GM12801 (cell line): ENCODE measurements around the gene COQ10A.

ENCODE experiments used
- TF ChIP-seq, protein P1 (sequence below): IDR thresholded peaks from one replicate; pipeline ENCODE4 v1.5.1; 2011; ENCODE audit warnings: control low read depth; ENCODE audit not compliant: insufficient read length; ENCODE audit errors: extremely low read depth

The COQ10A gene

DNA sequence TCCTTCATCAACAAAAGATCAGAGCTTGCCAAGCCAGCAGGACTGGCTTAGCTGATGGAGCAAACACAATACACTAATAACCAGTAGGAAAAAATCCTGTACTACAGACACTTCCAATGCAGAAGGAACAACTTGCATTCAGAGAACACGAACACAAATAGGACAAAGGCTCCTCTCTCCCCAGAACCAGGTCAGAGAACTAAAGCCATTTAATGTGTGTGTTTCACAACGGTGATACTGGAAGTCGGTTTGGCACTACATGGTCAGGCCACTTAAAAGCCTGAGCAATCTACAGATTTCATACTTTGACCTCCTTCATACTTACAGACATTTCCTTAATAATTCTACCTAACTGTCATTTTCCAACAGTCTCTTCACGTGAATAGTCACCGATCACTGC is 27.1 kb downstream of the COQ10A start:
- TF ChIP-seq, protein P1, sequence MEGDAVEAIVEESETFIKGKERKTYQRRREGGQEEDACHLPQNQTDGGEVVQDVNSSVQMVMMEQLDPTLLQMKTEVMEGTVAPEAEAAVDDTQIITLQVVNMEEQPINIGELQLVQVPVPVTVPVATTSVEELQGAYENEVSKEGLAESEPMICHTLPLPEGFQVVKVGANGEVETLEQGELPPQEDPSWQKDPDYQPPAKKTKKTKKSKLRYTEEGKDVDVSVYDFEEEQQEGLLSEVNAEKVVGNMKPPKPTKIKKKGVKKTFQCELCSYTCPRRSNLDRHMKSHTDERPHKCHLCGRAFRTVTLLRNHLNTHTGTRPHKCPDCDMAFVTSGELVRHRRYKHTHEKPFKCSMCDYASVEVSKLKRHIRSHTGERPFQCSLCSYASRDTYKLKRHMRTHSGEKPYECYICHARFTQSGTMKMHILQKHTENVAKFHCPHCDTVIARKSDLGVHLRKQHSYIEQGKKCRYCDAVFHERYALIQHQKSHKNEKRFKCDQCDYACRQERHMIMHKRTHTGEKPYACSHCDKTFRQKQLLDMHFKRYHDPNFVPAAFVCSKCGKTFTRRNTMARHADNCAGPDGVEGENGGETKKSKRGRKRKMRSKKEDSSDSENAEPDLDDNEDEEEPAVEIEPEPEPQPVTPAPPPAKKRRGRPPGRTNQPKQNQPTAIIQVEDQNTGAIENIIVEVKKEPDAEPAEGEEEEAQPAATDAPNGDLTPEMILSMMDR: no peak

DNA sequence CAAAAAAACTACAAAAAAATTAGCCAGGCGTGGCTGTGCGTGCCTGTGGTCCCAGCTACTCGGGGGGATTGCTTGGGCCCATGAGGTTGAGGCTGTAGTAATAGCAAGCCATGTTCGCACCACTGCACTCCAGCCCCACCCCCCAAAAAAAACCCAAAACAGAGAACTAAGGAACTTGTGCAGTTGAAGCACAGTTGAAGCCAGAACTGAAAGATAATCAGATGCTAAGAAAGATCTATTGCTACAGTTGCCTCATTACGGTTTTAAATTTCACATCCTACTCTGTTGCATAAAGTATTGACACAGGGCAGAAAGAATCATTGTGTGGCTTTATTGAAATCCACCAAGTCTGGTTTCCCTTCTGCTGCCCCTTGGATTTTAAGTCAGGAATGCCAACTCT is 29.6 kb downstream of the COQ10A start:
- TF ChIP-seq, protein P1: no peak

DNA sequence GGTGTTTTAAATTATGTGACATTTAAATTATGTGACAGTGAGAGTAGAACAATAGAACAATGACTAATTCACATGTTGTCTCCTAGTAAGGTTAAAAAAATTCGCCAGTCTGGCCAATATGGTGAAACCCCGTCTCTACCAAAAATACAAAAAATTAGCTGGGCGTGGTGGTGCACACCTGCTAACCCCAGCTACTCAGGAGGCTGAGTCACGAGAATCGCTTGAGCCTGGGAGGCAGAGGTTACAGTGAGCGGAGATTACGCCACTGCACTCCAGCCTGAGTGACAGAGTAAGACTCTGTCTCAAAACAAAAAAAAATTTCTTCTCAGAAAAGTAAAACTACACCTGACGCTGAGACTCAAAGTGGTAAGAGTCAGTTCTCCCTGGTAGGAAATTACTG is 30.7 kb downstream of the COQ10A start:
- TF ChIP-seq, protein P1: no peak

DNA sequence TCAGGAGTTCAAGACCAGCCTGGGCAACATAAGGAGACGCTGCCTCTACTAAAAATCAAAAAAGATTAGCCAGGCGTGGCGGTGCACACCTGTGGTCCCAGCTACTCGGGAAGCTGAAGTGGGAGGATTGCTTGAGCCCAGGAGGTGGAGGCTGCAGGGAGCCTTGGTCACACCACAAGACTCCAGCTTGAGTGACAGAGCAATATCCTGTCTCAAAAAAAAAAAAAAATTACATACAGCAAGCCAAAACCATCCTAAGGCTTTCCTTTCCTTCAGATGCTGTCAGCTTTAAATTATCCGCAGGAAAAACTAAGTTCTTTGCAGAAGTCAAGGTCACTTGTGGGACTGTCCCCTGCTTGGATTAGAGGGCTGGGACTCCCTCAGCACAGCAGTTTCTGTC is 32.1 kb downstream of the COQ10A start:
- TF ChIP-seq, protein P1: no peak

DNA sequence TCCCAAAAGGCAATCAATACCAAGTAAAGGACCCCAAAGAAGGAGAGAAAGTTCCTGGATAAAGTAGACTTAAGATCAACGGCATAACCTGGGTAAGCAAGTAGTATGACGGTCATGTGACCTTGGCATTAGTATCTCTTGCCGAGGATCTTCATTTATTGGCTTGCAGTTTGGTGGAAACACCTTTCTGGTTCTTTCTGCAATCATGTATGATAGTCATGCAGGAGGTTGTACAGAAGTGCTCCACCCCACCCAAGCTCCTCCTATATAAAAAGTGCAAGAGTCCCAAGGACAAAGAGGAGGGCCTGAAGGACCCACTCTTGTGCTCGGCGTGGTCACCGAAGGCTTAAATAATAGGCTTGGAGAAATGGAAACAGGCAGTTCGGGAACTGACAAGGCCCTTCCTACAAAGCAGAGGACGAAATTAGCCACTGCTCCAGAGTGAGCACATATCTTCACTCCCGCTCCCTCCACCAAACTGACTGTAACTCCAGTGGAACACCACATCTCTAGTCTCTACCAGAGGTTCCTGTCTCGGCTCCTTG is 32.6 kb downstream of the COQ10A start:
- TF ChIP-seq, protein P1: no peak

DNA sequence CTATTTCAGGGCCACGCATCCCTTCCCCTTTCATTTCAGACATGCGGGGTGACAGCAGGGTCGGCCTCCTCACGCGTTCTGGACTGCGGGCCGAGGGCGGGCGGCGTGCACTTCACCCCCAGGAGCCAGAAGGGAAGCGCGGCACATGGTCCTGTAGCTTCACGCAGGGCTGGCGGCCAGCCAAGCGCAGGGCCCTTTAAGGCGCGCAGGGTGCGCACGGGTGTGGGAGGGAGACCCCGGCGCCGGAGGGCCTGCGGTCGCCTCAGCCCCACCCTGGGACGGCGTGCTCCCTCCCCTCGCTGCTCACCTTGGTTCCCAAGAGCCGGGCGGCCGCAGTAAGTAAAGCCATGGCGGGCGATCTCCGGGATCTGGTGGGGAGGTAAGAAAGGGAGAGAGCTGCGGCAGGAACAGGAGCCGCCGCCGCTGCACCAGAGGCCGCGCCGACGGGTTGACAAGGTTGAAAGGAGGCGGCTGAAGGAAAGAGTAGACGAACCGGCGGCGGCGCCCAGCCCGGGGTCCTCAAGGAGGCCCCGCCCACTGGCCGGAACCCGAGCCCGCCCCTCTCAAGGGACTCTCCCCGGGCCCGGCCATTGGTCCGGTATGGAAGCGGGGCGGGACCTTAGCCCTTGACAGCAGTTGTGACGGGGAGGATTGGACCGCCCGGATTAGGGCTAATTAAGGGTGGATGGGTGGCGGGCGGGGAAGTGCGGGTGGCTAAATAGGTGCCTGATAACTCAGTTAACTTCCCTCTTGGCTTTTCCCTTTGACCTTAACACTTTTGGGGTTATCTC is 33.3 kb downstream of the COQ10A start, which contains the start of gene CS:
CS (minus strand) TSS at position 478 of the 791 bp plus-strand sequence; CDS start at position 349, 129 bp downstream.
- TF ChIP-seq, protein P1: no peak

DNA sequence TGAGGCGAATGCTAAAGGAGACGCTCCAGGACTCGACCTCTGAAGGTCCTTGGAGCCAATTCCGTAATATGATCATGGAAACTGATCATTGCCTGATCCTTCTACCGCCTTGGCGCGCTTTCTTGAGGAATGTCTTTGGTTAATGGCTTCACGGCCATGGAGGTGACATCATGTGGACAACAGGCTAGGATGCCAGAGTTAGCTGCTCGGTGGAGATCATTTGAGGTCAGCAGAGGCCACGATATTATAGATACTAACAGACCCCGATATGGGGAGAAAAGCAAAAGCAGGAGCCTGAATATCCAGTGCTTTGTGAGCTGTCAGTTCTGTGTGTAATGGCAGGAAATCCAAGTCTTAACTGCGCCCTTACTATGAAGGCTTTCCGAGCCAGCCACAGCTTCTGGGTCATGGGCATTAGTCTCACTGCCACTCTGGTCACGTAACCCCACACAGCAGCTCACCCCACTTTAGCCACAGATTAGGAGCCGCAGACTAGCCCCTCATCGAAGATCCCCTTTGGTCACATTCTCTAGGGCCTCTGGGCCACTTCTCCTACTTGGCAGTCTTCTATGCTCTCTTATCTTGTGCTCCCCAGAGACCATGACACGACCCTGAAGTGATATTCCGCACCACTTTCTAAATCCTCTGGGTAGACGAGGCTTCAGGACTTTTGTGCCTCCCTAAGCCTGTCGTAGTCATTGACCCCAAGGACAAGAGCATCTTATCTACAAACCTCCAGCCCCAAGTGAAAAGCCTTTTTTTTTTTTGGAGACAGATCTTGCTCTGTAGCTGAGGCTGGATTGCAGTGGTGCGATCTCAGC is 34.1 kb downstream of the COQ10A start:
- TF ChIP-seq, protein P1: no peak
